ENCODE data around the gene KCNG3.

- TF ChIP-seq CTCF (IDR thresholded peaks at IDR 0.05), result no peak
- TF ChIP-seq POLR2A (IDR thresholded peaks at IDR 0.05), result no peak
Measured at GRCh38 chr2:42458396-42458795, 35.4 kb downstream of the KCNG3 start.
